Measurements from ENCODE around the gene PLCL2.

- no peak for TF ChIP-seq POLR2A (IDR thresholded peaks at IDR 0.05)
- TF ChIP-seq CTCF (IDR thresholded peaks at IDR 0.05): no peak
These were observed 43.6 kb upstream of the PLCL2 start for GRCh38 chr3:16841041-16841753.
